CD4-positive, alpha-beta T cell treated with Interferon gamma for 1 hour (primary cell): ENCODE data around the gene DEPDC7.

Experiments used
- DNase-seq: peaks from one replicate; pipeline ENCODE4 v3.0.0-alpha.2; 2020

The DEPDC7 gene

GRCh38 chr11:33063326-33063881 is 47.7 kb downstream of the DEPDC7 start:
- no peak for DNase-seq

- no peak for DNase-seq
Observed at GRCh38 chr11:33064033-33064825, 48.6 kb downstream of the DEPDC7 start.

- no peak for DNase-seq
Observed at GRCh38 chr11:33064866-33065265, 49.2 kb downstream of the DEPDC7 start.

GRCh38 chr11:33065445-33066178 is 49.9 kb downstream of the DEPDC7 start:
- peak; percentile 70 for DNase-seq

GRCh38 chr11:33067294-33067693 is 51.6 kb downstream of the DEPDC7 start:
- DNase-seq, result no peak

GRCh38 chr11:33068611-33069340 is 53.1 kb downstream of the DEPDC7 start:
- no peak for DNase-seq

- DNase-seq, result no peak
Observed at GRCh38 chr11:33072465-33072864, 56.8 kb downstream of the DEPDC7 start.
